K562 (cell line): ENCODE measurements around the gene USP20. TPM values are rescaled to one million over a fixed set of nuclear protein-coding genes. Genes with fewer than 3 reads are reported as not detected.
A peak's percentile ranks its signal among the peaks of the same experiment; 100 is the strongest.

ENCODE experiments used
- CREB1 ChIP-seq, 2 experiments: sonication (generic) in 1 of 2; formaldehyde crosslinking in 1 of 2; IDR thresholded peaks; 2 replicates each; pipeline versions ENCODE4 v1.6.1 to v1.8.0; 2012 to 2022; ENCODE audit warnings: inconsistent platforms in 1 of 2, mild to moderate bottlenecking in 1 of 2, missing genetic modification reagents in 1 of 2, moderate library complexity in 1 of 2
- E2F5 ChIP-seq: sonication (generic); formaldehyde crosslinking; IDR thresholded peaks from 2 replicates; pipeline ENCODE4 v1.8.0; 2022; ENCODE audit warnings: mild to moderate bottlenecking, missing genetic modification reagents
- GTF2A2 ChIP-seq: IDR thresholded peaks from 2 replicates; pipeline ENCODE4 v1.6.1; 2016; ENCODE audit warnings: mild to moderate bottlenecking, missing genetic modification characterization, missing compliant biosample characterization
- GTF2E2 ChIP-seq: fragments of 200-800 bp; sonication (Bioruptor generic); IDR thresholded peaks from 2 replicates; pipeline ENCODE4 v1.6.1; 2016; ENCODE audit warnings: missing genetic modification characterization, missing compliant biosample characterization
- KHSRP ChIP-seq: fragments of 450-650 bp; IDR thresholded peaks from 2 replicates; pipeline ENCODE4 v1.6.1; 2017
- NFATC3 ChIP-seq: fragments of 450-650 bp; IDR thresholded peaks from 2 replicates; pipeline ENCODE4 v1.6.1; 2017; ENCODE audit warnings: mild to moderate bottlenecking
- NFE2L1 ChIP-seq: fragments of 450-650 bp; IDR thresholded peaks from 2 replicates; pipeline ENCODE4 v1.6.1; 2016; ENCODE audit warnings: missing genetic modification characterization, low read depth, mild to moderate bottlenecking, missing compliant biosample characterization, moderate library complexity, borderline replicate concordance
- ZBED1 ChIP-seq: IDR thresholded peaks from 2 replicates; pipeline ENCODE4 v1.6.1; 2014
- ZNF282 ChIP-seq: sonication (generic); formaldehyde crosslinking; IDR thresholded peaks from 2 replicates; pipeline ENCODE4 v1.8.1; 2023; ENCODE audit warnings: missing genetic modification reagents
- ZNF398 ChIP-seq: fragments of 250-450 bp; sonication (Bioruptor Pico); IDR thresholded peaks from 2 replicates; pipeline ENCODE4 v1.8.0; 2021; ENCODE audit warnings: moderate library complexity, mild to moderate bottlenecking, inconsistent platforms
- ZNF639 ChIP-seq, 2 experiments: fragments of 200-800 bp in 1 of 2; sonication (Bioruptor generic) in 1 of 2; sonication (generic) in 1 of 2; formaldehyde crosslinking in 1 of 2; IDR thresholded peaks in 1 of 2; conservative IDR thresholded peaks in 1 of 2; 2 replicates each; pipeline versions ENCODE4 v1.5.0 to v1.6.1; 2016 to 2020; ENCODE audit warnings: missing compliant biosample characterization in 1 of 2, missing genetic modification characterization in 1 of 2, missing genetic modification reagents in 1 of 2
- ZNF717 ChIP-seq: fragments of 250-450 bp; sonication (Bioruptor Pico); IDR thresholded peaks from 2 replicates; pipeline ENCODE4 v1.5.0; 2021
- polyA plus RNA-seq, 8 experiments: library from polyadenylated mRNA; depleted of rRNA in 4 of 8; stranded (reverse) in 5 of 8; unstranded in 3 of 8; fragments of >200 nt; fragmentation: Nextera tagmentation in 2 of 8; fragmentation: Illumina TruSeq in 1 of 8; extraction: Ambion mirVana in 2 of 8; extraction: Trizol in 1 of 8; gene quantifications; 2 replicates each; pipeline versions ENCODE4 v1.2.1 to v1.2.3, GENCODE V29; 2011 to 2014; ENCODE audit warnings: inconsistent platforms in 1 of 8, missing spikeins in 1 of 8
- total RNA-seq, 7 experiments: library from RNA; depleted of rRNA in 6 of 7; stranded (reverse); fragments of >200 nt in 6 of 7; fragmentation: Illumina TruSeq in 2 of 7; extraction: Trizol in 2 of 7; gene quantifications; 2 replicates each; pipeline versions ENCODE4 v1.2.1 to v1.2.3, GENCODE V29; 2011 to 2021; ENCODE audit warnings: low replicate concordance in 1 of 7
- TF ChIP-seq, protein P1 (sequence below): fragments of 450-650 bp; IDR thresholded peaks from 2 replicates; pipeline ENCODE4 v1.6.1; 2018; ENCODE audit not compliant: partially characterized antibody
- TF ChIP-seq, protein P2 (sequence below): IDR thresholded peaks from 2 replicates; pipeline ENCODE4 v1.6.1; 2011; ENCODE audit not compliant: insufficient read length; ENCODE audit errors: extremely low read depth
- TF ChIP-seq, protein P3 (sequence below): sonication (generic); formaldehyde crosslinking; IDR thresholded peaks from 2 replicates; pipeline ENCODE4 v1.8.1; 2022; ENCODE audit warnings: missing genetic modification reagents

USP20 gene
- total and polyA plus RNA-seq, 9 of the 15 experiments (the other 6 are each of a cell fraction or from before 2014, with no cell fraction given): 1.9 to 136 (median 49.1) TPM

- TF ChIP-seq, protein P1, sequence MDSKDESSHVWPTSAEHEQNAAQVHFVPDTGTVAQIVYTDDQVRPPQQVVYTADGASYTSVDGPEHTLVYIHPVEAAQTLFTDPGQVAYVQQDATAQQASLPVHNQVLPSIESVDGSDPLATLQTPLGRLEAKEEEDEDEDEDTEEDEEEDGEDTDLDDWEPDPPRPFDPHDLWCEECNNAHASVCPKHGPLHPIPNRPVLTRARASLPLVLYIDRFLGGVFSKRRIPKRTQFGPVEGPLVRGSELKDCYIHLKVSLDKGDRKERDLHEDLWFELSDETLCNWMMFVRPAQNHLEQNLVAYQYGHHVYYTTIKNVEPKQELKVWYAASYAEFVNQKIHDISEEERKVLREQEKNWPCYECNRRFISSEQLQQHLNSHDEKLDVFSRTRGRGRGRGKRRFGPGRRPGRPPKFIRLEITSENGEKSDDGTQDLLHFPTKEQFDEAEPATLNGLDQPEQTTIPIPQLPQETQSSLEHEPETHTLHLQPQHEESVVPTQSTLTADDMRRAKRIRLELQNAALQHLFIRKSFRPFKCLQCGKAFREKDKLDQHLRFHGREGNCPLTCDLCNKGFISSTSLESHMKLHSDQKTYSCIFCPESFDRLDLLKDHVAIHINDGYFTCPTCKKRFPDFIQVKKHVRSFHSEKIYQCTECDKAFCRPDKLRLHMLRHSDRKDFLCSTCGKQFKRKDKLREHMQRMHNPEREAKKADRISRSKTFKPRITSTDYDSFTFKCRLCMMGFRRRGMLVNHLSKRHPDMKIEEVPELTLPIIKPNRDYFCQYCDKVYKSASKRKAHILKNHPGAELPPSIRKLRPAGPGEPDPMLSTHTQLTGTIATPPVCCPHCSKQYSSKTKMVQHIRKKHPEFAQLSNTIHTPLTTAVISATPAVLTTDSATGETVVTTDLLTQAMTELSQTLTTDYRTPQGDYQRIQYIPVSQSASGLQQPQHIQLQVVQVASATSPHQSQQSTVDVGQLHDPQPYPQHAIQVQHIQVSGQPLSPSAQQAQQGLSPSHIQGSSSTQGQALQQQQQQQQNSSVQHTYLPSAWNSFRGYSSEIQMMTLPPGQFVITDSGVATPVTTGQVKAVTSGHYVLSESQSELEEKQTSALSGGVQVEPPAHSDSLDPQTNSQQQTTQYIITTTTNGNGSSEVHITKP: no peak
- TF ChIP-seq ZNF717 (CRISPR knock-in tag) (no peak), ZNF639 (CRISPR knock-in tag; conservative IDR thresholded peaks at IDR 0.05 in 1 of 2, IDR thresholded peaks at IDR 0.05 in 1 of 2) (no peak), ZNF398 (CRISPR knock-in tag) (no peak), E2F5 (no peak), NFATC3 (no peak), GTF2E2 (tag) (no peak), KHSRP (no peak), ZBED1 (no peak), ZNF282 (CRISPR knock-in tag) (no peak), CREB1 (IDR thresholded peaks at IDR 0.05) (0 out of 2 replicates have a peak, but pooled peaks have one; percentile 4), CREB1 (CRISPR knock-in tag; IDR thresholded peaks at IDR 0.05) (peak; percentile 34; the same call in 1 of the 2 replicates), GTF2A2 (no peak), NFE2L1 (no peak)
- TF ChIP-seq, protein P2, sequence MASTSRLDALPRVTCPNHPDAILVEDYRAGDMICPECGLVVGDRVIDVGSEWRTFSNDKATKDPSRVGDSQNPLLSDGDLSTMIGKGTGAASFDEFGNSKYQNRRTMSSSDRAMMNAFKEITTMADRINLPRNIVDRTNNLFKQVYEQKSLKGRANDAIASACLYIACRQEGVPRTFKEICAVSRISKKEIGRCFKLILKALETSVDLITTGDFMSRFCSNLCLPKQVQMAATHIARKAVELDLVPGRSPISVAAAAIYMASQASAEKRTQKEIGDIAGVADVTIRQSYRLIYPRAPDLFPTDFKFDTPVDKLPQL: no peak
- TF ChIP-seq, protein P3, sequence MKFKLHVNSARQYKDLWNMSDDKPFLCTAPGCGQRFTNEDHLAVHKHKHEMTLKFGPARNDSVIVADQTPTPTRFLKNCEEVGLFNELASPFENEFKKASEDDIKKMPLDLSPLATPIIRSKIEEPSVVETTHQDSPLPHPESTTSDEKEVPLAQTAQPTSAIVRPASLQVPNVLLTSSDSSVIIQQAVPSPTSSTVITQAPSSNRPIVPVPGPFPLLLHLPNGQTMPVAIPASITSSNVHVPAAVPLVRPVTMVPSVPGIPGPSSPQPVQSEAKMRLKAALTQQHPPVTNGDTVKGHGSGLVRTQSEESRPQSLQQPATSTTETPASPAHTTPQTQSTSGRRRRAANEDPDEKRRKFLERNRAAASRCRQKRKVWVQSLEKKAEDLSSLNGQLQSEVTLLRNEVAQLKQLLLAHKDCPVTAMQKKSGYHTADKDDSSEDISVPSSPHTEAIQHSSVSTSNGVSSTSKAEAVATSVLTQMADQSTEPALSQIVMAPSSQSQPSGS (CRISPR knock-in tag): no peak
These were observed 23.1 kb downstream of the USP20 start (continued) for GRCh38 chr9:129858167-129858962.
